Measurements from ENCODE around the gene ZNF648.
"Not testable (repeated sequence)": the region's sequence is repeated elsewhere in the genome, so short reads cannot be mapped to it uniquely, and the experiment has no call there.

ZNF648 gene

GRCh38 chr1:182071924-182072323 lies 10.4 kb upstream of the ZNF648 start:
- DNase-seq (ENCODE audit: extremely low read depth in 1 of 2, low read depth in 1 of 2) = no peak

DNA sequence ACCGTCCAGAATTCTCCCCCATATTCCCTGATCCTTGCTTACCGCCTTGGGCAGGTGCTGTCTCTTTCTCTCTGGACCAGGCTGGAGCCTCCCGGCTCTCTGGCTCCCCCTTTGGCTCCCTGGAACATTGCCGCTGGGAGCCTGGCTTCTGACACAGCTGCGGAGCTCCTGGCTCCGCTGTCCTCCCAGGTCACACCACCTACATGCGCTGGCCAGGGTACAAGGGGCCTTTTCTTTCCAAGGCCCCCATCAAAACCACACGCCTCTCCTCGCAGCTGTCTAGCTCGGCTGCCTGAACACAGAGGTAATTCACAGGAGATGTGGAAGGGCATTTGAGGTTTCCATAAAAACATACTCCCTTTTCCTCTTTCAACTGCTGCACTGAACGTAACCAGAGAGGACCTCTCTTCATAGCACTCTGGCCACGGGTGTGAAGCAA lies 7.5 kb upstream of the ZNF648 start:
- DNase-seq (ENCODE audit: extremely low read depth in 1 of 2, low read depth in 1 of 2) = no peak

DNA sequence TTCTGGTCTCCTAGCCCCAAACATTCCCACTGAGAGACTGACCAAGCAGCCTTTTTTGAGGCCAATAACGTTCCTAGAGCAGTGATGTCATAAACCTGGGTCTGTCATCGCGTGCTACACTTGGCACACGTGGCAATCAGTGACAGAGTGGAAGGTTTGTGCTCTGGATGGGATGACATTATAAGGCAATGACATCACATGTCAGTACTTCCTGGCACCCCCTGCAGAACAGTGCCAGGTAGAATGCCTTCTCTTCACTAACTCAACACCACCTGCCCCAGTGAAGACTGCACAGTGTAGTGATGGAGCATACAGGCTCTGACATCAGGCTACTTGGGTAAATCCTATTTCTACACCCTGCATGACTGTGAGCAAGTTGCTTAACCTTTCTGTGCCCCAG lies 5.4 kb upstream of the ZNF648 start:
- no peak for DNase-seq (ENCODE audit: extremely low read depth in 1 of 2, low read depth in 1 of 2)

DNA sequence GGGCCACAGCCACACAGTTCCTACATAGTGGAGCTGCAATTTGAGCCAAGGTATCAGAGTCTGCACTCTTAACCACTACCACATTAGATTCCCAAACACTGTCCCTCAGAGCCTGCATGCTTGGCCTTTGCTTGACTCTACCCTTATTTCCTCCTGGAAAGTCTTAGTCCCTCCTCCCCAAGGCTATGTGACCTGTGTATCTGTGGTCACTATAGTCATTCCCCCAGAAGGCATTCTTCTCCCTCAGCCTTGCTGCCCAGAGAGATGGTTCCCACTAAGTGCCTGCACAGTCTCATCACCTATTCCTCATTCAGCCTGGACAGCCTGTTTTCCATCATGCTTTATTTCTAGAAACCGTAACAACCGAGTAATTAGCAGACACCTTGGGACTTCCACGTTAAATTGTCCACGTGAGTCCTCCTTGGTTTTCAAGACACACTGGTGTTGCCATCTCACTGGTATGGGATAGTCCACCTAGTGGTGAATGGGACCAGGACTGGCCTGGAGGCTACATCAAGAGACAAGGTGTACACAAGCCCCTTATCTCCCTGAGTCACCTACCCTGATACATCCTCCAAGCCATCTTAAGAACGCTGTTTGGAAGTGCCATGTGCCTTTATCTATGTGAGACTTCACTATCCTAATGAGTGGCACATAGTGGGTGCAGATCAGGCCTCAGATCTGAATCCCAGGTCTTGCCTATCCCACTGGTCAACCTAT lies 3.8 kb upstream of the ZNF648 start:
- DNase-seq (ENCODE audit: extremely low read depth in 1 of 2, low read depth in 1 of 2) = no peak

DNA sequence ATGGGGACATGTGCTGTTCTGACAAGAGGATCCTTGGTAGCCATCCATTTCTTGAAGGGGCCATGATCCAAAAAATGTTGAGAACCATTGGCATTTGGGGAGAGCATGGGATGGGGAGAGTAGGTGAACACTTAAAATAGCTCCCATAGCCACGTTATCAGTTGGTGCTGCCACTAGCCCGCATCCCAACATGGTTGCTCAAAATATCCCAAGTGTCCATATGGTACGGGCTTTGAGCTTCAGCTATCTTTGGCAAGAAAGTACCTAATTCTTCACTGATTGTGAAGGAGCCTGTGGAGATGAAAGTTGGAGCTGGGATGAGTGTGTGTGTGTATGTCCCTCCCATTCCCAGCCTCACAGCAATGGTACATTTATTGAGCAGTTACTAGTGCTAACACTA lies 3.1 kb upstream of the ZNF648 start:
- DNase-seq (ENCODE audit: extremely low read depth in 1 of 2, low read depth in 1 of 2) = no peak

DNA sequence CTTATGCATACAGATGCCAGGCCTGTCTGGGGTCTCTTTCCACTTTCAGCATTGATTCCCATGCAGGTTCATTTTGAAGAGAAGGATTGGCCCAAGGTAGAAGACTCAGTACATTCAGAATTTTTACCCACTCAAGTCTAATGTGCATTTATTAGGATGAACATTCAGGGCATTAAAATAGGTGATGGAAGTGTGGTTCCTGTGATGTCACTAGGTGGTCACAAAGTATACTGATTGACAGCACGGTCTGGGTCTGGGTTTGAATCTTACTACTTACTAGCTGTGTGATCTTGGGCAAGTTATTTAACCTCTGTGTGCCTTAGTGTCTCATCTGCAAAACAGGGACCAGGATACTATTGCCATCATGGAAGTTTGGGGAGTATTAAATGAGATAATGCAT lies 711 bp upstream of the ZNF648 start:
- DNase-seq (ENCODE audit: extremely low read depth in 1 of 2, low read depth in 1 of 2) = no peak

- DNase-seq (ENCODE audit: extremely low read depth in 1 of 2, low read depth in 1 of 2) = no peak
Measured at GRCh38 chr1:182060877-182061276, 635 bp downstream of the ZNF648 start.

- no peak for DNase-seq (ENCODE audit: extremely low read depth in 1 of 2, low read depth in 1 of 2)
Measured at GRCh38 chr1:182059936-182060335, 1.6 kb downstream of the ZNF648 start.

DNA sequence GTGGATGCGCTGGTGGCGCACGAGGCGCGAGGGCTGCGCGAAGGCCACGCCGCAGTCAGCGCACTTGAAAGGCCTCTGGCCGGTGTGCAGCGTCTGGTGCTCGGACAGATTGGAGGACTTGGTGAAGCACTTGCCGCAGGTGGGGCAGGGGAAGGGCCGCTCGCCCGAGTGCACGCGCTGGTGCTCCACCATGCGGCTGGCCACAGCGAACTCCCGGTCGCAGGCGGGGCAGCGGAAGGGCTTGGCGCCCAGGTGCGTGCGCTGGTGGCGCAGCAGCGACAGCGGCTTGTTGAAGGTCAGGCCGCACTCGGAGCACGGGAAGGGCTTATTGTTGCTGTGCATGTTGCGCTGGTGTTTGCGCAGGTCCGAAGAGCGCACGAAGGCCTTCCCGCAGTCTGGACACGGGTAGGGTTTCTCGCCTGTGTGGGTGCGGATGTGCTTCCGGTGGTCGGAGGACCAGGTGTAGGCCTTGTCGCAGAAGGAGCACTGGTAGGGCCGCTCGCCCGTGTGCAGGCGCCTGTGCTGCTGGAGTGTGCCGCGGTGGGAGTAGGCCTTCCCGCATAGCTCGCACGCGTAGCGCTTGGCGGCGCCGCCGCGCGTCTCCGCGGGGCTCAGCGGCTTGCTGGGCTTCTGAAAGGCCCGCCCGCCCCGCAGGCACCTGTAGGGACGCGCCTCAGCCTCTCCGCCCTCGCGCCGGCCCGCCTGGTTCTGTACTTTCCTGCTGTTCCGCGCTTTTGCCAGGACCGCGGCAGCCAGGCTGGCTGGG lies 4.7 kb downstream of the ZNF648 start:
- DNase-seq (ENCODE audit: extremely low read depth in 1 of 2, low read depth in 1 of 2) = no peak

DNA sequence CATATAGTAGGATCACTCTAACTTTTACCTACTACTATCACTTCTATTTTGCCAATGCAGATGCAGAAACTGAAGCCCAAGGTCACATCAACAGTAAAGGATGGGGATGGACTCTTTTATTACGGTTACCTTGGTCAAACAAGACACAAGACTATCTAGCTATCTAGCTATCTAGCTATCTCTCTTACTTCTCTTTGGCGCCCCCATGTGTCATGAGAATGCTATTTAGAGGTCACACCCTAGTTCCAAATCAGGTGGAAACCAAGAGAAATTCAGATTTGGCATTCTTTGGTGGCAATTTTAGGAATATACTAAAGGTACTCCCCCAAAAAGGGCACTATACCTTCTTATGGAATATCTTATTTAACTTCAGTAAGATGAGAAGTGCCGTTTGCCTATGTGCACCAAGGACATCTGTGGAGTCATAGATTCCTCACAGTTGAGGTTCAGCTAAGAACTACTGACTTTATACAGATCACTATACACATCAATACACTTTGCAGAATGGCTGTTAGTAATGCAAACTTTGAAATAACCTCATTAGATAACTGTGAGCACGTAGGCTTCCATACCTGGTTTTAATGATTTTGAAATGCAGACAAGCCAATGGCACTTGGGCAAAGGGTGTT lies 6.7 kb downstream of the ZNF648 start:
- peak; percentile 22 to 23 for DNase-seq (ENCODE audit: extremely low read depth in 1 of 2, low read depth in 1 of 2)

DNA sequence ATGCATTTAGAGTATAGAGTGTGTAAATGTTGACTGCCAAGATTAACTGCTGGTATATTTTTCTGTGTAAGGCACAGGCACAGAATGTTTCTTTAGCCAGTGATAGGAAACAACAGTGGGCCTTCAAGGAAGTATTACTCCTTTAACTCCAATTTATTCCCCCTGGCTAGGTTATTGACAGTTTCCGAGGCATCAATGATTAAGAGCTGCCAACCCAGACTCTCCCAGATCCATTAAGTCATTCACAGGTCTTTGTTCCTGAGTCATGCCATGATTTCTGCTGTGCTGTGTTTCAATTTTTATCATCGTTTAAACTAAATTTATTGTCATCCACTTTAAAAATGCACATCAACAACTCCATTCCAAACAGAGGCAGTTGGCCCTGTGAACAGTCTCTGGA lies 9.2 kb downstream of the ZNF648 start:
- DNase-seq (ENCODE audit: extremely low read depth in 1 of 2, low read depth in 1 of 2) = no peak

DNA sequence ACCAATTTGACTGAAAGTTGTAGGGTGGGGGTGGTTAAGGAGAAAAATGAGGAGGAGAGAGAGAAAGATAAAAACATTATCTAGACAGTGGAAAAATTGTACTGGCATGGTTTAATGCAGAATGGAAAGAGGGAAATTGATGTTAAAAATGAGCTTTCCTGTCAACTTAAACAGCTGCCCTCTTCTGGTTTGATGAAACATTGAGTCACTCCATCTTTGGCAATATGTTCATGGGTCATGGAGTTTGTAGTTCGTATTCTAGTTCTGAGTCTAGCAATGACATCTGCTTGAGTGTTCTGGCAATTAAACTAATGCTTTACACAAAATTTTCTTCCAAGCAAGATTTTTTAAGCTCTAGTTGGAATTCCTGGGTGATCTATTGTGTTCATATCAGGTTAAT lies 9.6 kb downstream of the ZNF648 start:
- no peak for DNase-seq (ENCODE audit: extremely low read depth in 1 of 2, low read depth in 1 of 2)

- DNase-seq (ENCODE audit: extremely low read depth in 1 of 2, low read depth in 1 of 2) = no peak
Measured at GRCh38 chr1:182050481-182051448, 10.7 kb downstream of the ZNF648 start.

DNA sequence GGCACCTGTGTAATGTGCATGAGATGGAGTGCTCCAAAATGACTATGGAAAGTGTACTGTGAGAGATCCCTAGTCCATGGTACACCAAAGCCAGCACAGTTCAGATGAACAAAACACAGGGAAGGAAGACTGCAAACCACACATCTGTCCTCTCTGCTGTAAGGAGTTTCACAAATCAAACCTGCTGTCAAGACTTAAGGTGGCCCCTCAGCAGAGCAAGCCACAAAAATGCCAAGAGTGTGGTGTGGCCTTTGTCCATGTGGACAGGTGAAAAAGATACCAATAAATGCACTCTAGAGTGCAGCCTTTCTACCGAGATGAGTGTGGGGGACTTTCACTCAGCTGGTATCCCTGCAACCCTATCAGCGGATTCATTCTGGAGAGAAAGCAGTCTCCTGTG lies 12.9 kb downstream of the ZNF648 start:
- DNase-seq (ENCODE audit: extremely low read depth in 1 of 2, low read depth in 1 of 2) = no peak

DNA sequence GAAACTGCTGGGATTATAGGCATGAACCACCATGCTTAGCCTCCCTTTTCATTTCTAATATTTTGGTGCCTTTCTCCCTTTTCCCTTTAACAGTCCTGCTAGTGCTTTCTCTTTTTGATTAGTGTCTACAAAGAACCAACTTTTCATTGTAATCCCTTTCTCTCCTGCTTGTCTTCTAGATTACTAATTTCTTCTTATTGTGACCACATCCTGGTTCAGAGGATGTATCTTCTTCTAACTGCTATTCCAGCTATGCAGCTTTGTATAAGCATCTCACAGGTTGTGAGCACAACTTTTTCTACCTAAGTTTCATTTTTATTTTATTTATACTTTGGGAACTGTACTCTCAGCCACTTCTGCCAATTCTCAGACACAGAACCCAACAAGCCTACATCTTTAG lies 14.7 kb downstream of the ZNF648 start:
- no peak for DNase-seq (ENCODE audit: extremely low read depth in 1 of 2, low read depth in 1 of 2)

GRCh38 chr1:182045481-182045880 lies 16.0 kb downstream of the ZNF648 start:
- DNase-seq (ENCODE audit: extremely low read depth in 1 of 2, low read depth in 1 of 2) = not testable (repeated sequence)

- no peak for DNase-seq (ENCODE audit: extremely low read depth in 1 of 2, low read depth in 1 of 2)
Measured at GRCh38 chr1:182041615-182042014, 19.9 kb downstream of the ZNF648 start.

- DNase-seq (ENCODE audit: extremely low read depth in 1 of 2, low read depth in 1 of 2) = no peak
Measured at GRCh38 chr1:182038220-182038619, 23.3 kb downstream of the ZNF648 start.

DNA sequence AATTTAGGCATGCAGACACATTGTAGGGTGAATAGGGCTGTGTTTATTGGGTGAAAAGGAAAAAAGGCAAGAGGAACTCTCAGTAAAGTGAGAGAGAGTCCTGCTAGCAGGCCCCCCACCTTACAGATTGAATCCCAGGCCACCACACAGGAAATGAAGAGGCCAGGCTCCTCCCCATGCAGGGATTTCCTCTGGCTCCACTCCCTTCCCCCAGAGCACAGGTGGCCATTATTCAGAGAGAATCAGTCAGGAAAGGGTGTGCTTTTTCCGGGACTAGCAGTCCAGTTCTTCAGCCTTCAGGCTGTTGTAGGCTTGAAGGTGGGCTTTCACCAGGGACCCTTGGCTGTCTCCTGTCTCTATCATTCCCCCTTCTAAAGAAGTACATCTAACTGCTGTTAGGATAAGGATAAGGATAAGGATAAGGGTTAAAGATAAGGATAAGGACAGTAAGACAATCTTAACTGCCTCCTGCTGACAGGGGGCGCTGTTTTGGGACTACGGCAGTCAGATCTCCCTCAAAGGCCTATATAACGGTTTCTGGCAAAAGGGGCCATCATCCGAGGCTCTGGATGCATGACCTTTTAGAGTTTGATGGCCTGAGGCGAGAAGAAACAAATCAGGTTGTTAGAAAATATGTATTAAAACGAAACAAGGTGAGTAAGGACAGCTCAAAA lies 26.3 kb downstream of the ZNF648 start:
- no peak for DNase-seq (ENCODE audit: extremely low read depth in 1 of 2, low read depth in 1 of 2)

DNA sequence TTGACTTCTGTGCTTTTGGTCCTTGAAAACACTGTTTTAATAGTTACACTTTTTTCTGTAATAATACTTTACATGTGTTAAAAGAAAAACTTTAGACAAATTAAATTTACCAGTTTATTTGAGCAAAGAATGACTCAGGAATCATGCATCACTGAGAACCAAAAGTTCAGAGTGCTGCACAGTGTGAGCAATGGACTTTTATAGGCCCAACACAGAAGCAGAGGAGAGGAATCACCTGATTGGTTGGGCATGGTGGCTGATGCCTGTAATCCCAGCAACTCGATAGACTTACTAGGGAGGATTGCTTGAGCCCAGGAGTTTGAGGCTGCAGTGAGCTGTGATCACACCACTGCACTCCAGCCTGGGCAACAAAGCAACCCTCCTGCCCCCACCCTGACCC lies 29.3 kb downstream of the ZNF648 start:
- no peak for DNase-seq (ENCODE audit: extremely low read depth in 1 of 2, low read depth in 1 of 2)

All from activated CD8-positive, alpha-beta memory T cell treated with anti-CD3 and anti-CD28 coated beads for 1 hour (primary cell).